ENCODE data around the gene CLIP3. TPM values are rescaled to one million over a fixed set of nuclear protein-coding genes. Genes with fewer than 3 reads are reported as not detected.

The CLIP3 gene
- total and polyA plus RNA-seq, 2 of the 13 experiments (the other 11 are each of a cell fraction or from before 2014, with no cell fraction given): 0.15 to 1.2 TPM

- TF ChIP-seq ZNF678 (CRISPR knock-in tag; IDR thresholded peaks at IDR 0.05) (no peak), ZBTB43 (CRISPR knock-in tag; conservative IDR thresholded peaks at IDR 0.05) (no peak), ZNF550 (CRISPR knock-in tag; IDR thresholded peaks at IDR 0.05; ENCODE audit: borderline replicate concordance) (no peak), ETS1 (CRISPR knock-in tag; IDR thresholded peaks at IDR 0.05) (no peak), GPBP1L1 (CRISPR knock-in tag; IDR thresholded peaks at IDR 0.05) (no peak), ADNP (CRISPR knock-in tag; IDR thresholded peaks at IDR 0.05) (no peak), MED1 (CRISPR knock-in tag; IDR thresholded peaks at IDR 0.05) (no peak), POLR2A (IDR thresholded peaks at IDR 0.05; ENCODE audit: insufficient read depth in 1 of 2, low read depth in 2 of 2, low read length in 2 of 2) (peak; percentile 42 to 72; a peak in 3 of 4 replicates), RBAK (CRISPR knock-in tag; IDR thresholded peaks at IDR 0.05) (no peak), PREB (CRISPR knock-in tag; IDR thresholded peaks at IDR 0.05) (no peak), POLR2AphosphoS2 (IDR thresholded peaks at IDR 0.05; ENCODE audit: low read depth, low read length) (no peak), NFIC (IDR thresholded peaks at IDR 0.05; ENCODE audit: low read length) (no peak), DBP (CRISPR knock-in tag; IDR thresholded peaks at IDR 0.05; ENCODE audit: not compliant biosample characterization) (no peak), ZNF3 (CRISPR knock-in tag; IDR thresholded peaks at IDR 0.05) (no peak), LRRFIP1 (CRISPR knock-in tag; conservative IDR thresholded peaks at IDR 0.05) (no peak), NR2F2 (IDR thresholded peaks at IDR 0.05; ENCODE audit: borderline replicate concordance, low read depth) (no peak), TOE1 (CRISPR knock-in tag; IDR thresholded peaks at IDR 0.05) (no peak), GPN1 (CRISPR knock-in tag; IDR thresholded peaks at IDR 0.05; ENCODE audit: borderline replicate concordance) (no peak), NFYC (CRISPR knock-in tag; IDR thresholded peaks at IDR 0.05) (peak; percentile 95), FOXC1 (CRISPR knock-in tag; IDR thresholded peaks at IDR 0.05; ENCODE audit: borderline replicate concordance) (no peak)
These were observed 18.4 kb downstream of the CLIP3 start, which contains the start of gene ALKBH6 (continued) for GRCh38 chr19:36014012-36014924.

Data from HepG2 (cell line).